ENCODE measurements around the gene NINJ1. TPM values are rescaled to one million over a fixed set of nuclear protein-coding genes. Genes with fewer than 3 reads are reported as not detected.

NINJ1 gene
- polyA plus RNA-seq, 1 experiment = 53.9 TPM

DNA sequence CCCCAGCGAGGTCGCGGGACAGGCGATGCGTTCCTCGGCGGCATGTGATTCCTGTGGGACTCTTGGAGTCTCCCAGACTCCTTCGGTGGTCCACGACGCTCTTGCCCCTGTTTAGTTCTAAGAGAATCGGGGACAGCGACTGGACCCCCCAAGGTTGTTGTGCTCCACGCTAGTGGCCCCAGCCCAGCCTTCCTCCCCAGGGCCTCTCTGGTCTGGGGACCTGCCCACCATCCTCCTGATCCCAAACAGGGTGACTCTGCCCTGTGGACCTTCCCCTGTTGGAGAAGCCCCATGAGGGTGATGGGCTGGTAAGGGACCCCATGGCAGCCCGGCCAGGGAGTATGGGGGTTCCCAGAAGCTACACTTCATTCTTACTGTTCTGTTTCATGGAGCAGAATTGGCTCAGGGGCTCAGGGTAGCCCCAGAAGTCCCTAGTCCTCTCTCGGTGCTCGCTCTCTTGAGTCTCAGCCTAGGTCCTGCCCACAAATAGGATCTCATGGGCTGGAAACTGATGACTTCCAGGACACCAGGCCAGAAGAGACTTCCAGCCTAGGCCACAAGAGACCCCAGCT, 37.2 kb downstream of the NINJ1 start:
- H3K36me3 ChIP-seq (ENCODE audit: control insufficient read depth, insufficient read depth, low read length) = no peaks in the 10 kb centered on the region
- DNase-seq (ENCODE audit: low read depth) = no peak
- H3K27me3 ChIP-seq (ENCODE audit: control insufficient read depth, insufficient read depth, low read length) = no peaks in the 10 kb centered on the region
- H3K4me3 ChIP-seq (ENCODE audit: low read depth, low read length) = peak overlapping the region; percentile 73
- ChIA-PET POLR2A (no interaction called here), CTCF (interaction anchor here (5.7 kb wide), 1 partner anchor 12 kb away, joined by 28 read pairs; no protein-coding TSS in a partner anchor)
- TF ChIP-seq, protein P1, sequence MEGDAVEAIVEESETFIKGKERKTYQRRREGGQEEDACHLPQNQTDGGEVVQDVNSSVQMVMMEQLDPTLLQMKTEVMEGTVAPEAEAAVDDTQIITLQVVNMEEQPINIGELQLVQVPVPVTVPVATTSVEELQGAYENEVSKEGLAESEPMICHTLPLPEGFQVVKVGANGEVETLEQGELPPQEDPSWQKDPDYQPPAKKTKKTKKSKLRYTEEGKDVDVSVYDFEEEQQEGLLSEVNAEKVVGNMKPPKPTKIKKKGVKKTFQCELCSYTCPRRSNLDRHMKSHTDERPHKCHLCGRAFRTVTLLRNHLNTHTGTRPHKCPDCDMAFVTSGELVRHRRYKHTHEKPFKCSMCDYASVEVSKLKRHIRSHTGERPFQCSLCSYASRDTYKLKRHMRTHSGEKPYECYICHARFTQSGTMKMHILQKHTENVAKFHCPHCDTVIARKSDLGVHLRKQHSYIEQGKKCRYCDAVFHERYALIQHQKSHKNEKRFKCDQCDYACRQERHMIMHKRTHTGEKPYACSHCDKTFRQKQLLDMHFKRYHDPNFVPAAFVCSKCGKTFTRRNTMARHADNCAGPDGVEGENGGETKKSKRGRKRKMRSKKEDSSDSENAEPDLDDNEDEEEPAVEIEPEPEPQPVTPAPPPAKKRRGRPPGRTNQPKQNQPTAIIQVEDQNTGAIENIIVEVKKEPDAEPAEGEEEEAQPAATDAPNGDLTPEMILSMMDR (IDR thresholded peaks at IDR 0.05; ENCODE audit: insufficient read depth, low read depth, low read length) = no peak

- peak within 1 kb of the TSS; percentile 73 for H3K4me3 ChIP-seq (ENCODE audit: low read depth, low read length)
- POLR2A ChIA-PET = no interaction called here
- CTCF ChIA-PET = interaction anchor here (5.7 kb wide), 1 partner anchor 13 kb away, joined by 28 read pairs; no protein-coding TSS in a partner anchor
- H3K36me3 ChIP-seq (ENCODE audit: control insufficient read depth, insufficient read depth, low read length) = no peaks in the 10 kb centered on the region
- H3K27me3 ChIP-seq (ENCODE audit: control insufficient read depth, insufficient read depth, low read length) = no peaks in the 10 kb centered on the region
- TF ChIP-seq, protein P1 (IDR thresholded peaks at IDR 0.05; ENCODE audit: insufficient read depth, low read depth, low read length) = no peak
- DNase-seq (ENCODE audit: low read depth) = no peak
Measured at GRCh38 chr9:93096131-93096802, 37.8 kb downstream of the NINJ1 start, which contains the start of gene CARD19. TSS of gene CARD19 (plus strand) at chr9:93096217. CDS start at chr9:93096346, 129 bp downstream.

GRCh38 chr9:93095205-93096130, 38.6 kb downstream of the NINJ1 start:
- H3K36me3 ChIP-seq (ENCODE audit: control insufficient read depth, insufficient read depth, low read length) = no peaks in the 10 kb centered on the region
- POLR2A ChIA-PET = interaction anchor here (0.6 kb wide), 1 partner anchor 23 kb away, joined by 4 read pairs; no protein-coding TSS in a partner anchor
- CTCF ChIA-PET = interaction anchor here (0.7 to 5.7 kb wide), 3 partner anchors 14 to 587 kb away, joined by 3 to 28 read pairs (median 3); no protein-coding TSS in a partner anchor
- no peaks in the 10 kb centered on the region for H3K27me3 ChIP-seq (ENCODE audit: control insufficient read depth, insufficient read depth, low read length)
- TF ChIP-seq, protein P1 (IDR thresholded peaks at IDR 0.05; ENCODE audit: insufficient read depth, low read depth, low read length) = no peak
- H3K4me3 ChIP-seq (ENCODE audit: low read depth, low read length) = peak overlapping the region; percentile 34
- peak; percentile 82 for DNase-seq (ENCODE audit: low read depth)

GRCh38 chr9:93094658-93095204, 39.3 kb downstream of the NINJ1 start:
- no peaks in the 10 kb centered on the region for H3K36me3 ChIP-seq (ENCODE audit: control insufficient read depth, insufficient read depth, low read length)
- TF ChIP-seq, protein P1 (IDR thresholded peaks at IDR 0.05; ENCODE audit: insufficient read depth, low read depth, low read length) = no peak
- H3K27me3 ChIP-seq (ENCODE audit: control insufficient read depth, insufficient read depth, low read length) = no peaks in the 10 kb centered on the region
- ChIA-PET CTCF (interaction anchor here (0.7 to 5.7 kb wide), 3 partner anchors 14 to 588 kb away, joined by 3 to 28 read pairs (median 3); no protein-coding TSS in a partner anchor), POLR2A (no interaction called here)
- H3K4me3 ChIP-seq (ENCODE audit: low read depth, low read length) = peak overlapping the region; percentile 34
- DNase-seq (ENCODE audit: low read depth) = no peak
